ENCODE measurements around the gene SOX6.

The SOX6 gene

DNA sequence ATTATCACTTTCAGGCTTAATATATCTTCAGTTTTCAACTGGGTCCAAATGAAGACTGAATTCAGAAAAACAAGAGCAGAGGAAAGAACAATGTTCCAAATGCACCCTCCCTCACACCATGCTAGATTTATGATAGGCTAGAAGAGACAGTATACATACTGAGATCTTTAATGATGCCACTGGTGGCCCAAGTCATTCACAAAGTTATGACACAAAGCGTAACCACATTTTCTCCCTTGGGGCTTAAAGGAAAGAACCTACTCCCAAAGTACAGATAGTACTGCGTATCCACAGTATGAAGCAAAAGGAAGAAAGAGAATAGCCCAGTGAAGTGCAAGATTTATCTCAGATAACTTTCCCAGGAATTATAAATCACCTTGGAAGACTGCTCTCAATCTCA, 10.9 kb upstream of the SOX6 start:
- no peak for DNase-seq
- intact Hi-C loops (cut with DNase I) = no loop called here

- intact Hi-C loops (cut with DNase I) = no loop called here
- DNase-seq = no peak
These were observed 9.4 kb upstream of the SOX6 start for GRCh38 chr11:16365581-16366228.

DNA sequence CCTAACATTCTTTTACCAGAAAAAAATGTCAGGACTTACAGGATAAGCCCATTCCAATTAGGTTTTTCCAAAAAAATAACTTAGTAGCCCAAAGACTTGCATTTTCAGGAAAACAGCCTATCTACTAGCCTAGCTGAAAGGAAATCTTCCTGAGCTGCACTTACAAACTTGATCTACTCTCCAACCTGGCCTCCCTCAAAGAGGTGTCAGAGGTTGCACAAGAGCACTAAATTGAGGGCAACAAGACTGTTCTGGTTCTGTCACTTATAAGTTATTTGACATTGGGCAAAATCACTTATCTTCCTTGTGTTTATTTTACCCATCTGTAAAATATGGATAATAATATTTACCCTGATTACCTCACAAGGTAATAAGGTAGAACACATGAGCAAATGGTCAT, 7.9 kb upstream of the SOX6 start:
- DNase-seq = no peak
- intact Hi-C loops (cut with DNase I) = no loop called here

GRCh38 chr11:16363706-16364105, 7.4 kb upstream of the SOX6 start:
- intact Hi-C loops (cut with DNase I) = no loop called here
- DNase-seq = no peak

DNA sequence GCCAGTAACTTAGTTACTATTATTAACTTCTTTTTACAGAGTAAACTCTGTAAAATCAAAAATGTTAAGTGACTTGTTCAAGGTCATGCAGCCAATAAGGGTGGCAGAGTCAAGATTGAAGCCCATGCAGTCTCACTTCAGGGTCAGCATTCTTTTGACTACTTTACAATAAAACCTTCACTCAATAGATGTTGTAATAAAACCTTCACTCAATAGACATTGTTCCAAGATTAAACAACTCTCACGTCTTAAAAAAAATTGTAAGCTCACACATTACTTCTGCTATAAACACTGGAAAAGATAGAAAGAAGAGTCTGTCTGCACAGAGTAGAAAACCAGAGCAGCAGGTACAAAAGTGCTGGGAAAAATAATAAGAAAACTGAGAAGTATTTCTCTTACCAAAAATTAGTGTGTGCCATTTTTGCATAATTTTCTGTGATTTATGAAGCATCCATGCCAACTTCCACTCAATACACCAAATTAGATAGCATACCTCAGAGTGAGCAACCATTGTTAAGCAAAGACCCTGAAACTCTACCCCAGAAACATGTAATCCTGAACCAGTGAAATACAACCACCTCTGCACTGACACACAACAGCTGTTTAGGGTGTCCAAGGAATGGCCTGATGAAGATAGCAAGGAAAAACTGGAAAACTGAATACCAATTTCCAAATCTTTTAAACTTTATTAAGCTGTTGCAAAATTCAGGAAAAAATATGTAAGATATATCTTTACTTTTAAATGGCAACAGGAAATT, 4.9 kb upstream of the SOX6 start:
- DNase-seq = no peak
- intact Hi-C loops (cut with DNase I) = no loop called here

- intact Hi-C loops (cut with DNase I) = loop anchor here (5.0 kb wide), 1 partner anchor 48 kb away; no protein-coding TSS in a partner anchor
- DNase-seq = no peak
These were observed 3.0 kb upstream of the SOX6 start for GRCh38 chr11:16359369-16359768.

DNA sequence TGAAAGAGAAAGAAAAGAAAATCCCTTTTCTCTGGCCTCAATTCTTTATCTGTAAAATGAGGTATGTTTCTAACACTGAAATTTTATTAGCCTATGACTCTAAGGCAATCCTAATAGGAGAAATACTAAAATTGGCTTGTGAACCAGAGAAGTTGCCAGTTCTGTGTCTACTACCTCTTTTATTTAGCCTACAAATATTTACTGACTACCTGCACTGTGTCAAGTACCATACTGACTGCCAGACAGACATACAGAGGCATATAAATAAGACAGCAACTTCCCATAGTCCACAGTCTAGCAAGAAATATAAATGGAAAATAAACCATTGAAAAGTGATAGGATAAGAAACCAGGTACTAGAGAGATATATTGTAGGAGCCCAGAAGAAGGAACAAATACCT, 2.4 kb upstream of the SOX6 start:
- intact Hi-C loops (cut with DNase I) = loop anchor here (5.0 kb wide), 1 partner anchor 49 kb away; no protein-coding TSS in a partner anchor

DNA sequence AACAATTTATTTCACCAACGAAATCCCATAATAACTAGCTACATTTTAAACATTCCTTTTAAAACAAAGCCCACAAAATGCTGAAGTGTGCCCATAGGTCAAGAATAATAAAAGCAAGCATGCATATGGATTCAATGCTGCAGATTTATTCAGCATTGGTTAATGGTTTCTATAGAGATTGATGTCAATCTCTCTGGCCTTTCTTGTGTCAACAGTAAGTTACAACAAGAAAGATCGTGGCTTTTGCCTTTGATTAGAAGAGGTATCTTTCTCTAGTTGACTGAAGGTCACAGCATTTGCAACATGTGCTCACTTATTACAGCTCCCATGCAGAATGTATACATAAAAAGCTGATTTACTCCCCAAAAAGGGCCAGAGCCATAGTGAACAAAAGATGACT, 1.4 kb upstream of the SOX6 start:
- no peak for DNase-seq
- intact Hi-C loops (cut with DNase I) = loop anchor here (5.0 kb wide), 1 partner anchor 50 kb away; no protein-coding TSS in a partner anchor

More for the DNA sequence above, 2.4 kb upstream of the SOX6 start:
- no peak for DNase-seq

DNA sequence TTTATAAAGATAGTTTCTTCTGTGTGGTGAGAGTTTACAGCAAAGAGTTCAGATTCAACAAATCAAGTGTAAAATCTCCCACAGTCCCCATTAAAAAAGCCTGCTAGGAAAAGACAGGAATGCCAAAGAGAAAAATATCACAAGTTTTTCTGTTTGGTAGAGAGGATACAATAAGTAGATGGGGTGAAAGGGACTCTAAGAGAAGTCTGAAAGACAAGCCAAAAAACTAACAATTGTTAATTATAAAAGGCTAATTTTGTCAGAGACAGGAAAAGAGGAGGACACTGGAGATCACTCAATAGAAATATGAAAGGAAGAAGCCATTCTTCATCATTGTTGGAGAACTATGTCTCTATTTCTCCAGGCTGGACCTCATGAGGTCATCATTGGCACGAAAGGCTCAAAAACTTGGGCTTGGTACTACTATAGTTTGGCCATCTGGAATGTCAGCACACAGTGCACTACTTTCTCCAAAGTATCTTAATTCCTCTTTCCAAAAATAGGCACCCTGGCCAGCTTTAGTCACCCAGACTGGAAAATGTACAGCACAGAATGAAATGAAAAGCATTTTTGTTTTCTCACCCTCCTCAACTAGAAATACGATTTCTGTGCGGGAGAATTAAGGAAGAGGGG, 531 bp upstream of the SOX6 start:
- peak in 4 of 10 donors; percentile 9 to 60 (median 13) for DNase-seq
- intact Hi-C loops (cut with DNase I) = loop anchor here (5.0 kb wide), 1 partner anchor 50 kb away; no protein-coding TSS in a partner anchor

- DNase-seq = no peak
- intact Hi-C loops (cut with DNase I) = no loop called here
These were observed 3.6 kb downstream of the SOX6 start for GRCh38 chr11:16352707-16353106.

DNA sequence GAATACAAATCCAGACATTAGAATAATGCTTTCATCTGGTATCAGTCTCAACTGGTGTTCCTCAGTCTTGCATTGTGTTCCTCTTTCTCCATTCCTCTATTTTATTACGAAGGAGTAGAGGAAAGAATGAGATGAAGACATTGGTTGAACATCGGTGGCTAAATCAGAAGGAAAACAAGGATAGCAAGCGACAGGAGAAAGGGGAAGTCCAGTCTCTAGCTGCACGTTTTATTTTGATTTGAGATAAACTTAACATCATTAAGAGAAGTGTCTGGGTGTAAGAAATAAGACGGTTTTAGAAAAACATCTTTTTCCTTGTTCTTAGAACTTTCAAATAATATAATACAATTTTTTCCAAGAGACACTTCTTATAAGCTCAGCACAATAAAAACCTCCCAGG, 6.2 kb downstream of the SOX6 start:
- intact Hi-C loops (cut with DNase I) = no loop called here
- no peak for DNase-seq

DNA sequence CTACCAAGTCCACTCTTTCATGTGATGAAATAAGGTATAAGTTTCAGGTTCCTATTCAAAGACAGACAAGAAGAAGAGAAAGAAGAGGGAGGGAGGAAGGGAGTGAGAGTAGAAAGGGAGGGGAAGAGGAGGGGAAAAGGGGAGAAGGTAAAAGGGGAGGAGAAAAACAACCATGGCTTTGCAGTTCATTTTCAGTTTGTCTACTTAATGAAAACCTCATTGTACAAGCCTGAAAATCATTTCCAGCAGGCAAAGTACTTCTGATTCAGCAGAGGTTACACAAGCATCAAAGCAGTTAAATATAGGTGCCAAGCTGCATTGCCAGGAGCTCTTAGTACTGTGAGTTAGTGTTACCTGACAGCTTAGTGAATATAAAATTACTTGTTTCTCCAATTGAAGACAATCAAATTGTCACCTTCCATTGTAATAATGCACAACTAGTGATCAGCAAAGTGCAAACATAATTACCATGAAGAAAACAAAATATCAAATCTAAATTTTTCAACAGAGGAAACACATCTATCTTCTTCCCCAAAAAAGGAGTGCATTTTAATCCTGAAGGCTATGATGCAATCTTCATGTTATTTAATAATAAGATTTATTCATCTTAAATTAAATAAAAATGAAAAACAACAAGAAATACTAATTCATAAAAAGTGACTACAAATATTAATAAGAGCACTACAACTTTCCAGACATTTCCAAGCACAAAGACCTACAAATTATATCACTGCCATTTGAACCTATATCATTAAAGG, 8.2 kb downstream of the SOX6 start:
- no peak for DNase-seq
- intact Hi-C loops (cut with DNase I) = no loop called here

- DNase-seq = no peak
- intact Hi-C loops (cut with DNase I) = no loop called here
These were observed 9.4 kb downstream of the SOX6 start for GRCh38 chr11:16346975-16347374.

GRCh38 chr11:16341853-16342252, 14.5 kb downstream of the SOX6 start:
- intact Hi-C loops (cut with DNase I) = no loop called here
- no peak for DNase-seq

GRCh38 chr11:16338393-16338792, 18.0 kb downstream of the SOX6 start:
- no peak for DNase-seq
- intact Hi-C loops (cut with DNase I) = no loop called here

- intact Hi-C loops (cut with DNase I) = no loop called here
- no peak for DNase-seq
These were observed 18.7 kb downstream of the SOX6 start for GRCh38 chr11:16337421-16338213.

DNA sequence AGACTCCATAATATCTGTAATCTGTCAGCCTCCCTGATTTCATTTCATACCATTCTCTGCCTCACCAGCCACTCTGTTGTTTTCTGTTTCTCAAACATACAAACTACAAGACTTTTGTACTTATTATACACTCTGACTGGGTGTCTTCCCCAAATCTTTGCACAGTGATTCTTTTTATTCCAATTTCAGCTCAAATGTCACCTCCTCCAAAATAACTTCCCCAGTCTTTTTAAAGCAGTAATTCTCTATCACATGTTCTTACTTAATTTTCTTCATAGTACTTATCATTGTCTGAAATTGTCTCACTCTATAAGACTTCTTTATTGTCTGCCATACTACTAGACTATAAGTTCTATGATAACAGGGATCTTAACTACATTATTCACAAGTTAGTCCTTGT, 19.6 kb downstream of the SOX6 start:
- intact Hi-C loops (cut with DNase I) = no loop called here

GRCh38 chr11:16336204-16336603, 20.1 kb downstream of the SOX6 start:
- intact Hi-C loops (cut with DNase I) = no loop called here
- DNase-seq = no peak

More for the DNA sequence above, 19.6 kb downstream of the SOX6 start:
- DNase-seq = no peak

DNA sequence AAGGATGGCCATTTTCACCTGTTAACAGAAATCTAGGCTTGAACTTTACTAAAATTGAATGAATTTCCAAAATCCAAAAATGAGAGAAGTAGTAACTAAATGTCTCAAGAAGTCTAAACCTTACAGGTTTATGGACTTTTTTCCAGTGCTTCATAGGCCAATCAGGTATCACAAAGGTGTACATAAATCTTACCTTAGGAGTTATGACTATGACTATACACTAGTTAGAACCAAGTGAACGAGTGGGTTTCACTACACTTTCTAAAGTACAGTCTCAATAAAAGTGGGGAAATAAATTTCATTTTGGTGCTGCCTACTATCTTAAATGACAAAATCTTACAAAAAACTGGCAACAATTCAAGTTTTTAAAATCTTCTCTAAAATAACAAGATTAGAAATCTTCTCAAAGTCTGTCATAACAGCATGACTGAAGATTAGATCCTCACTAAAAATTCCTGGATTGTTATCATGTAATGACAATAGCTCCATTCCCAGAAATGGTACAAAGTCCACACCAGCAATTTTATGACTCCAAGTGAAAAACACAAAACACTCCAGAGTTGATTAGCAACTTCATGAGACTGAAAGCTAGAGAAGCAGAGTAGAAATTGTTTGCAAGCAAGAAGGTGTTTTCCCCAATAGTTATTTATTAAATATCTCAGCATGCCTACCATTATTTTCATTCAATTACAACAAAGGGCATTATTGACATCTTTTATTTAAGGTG, 20.9 kb downstream of the SOX6 start:
- intact Hi-C loops (cut with DNase I) = no loop called here
- no peak for DNase-seq
